ENCODE results near the gene CADM1.

The CADM1 gene

GRCh38 chr11:115453693-115454490, 50.3 kb downstream of the CADM1 start:
- H3K4me1 ChIP-seq (ENCODE audit: control insufficient read depth in 1 of 2, insufficient read depth in 1 of 2, low read depth in 1 of 2, low read length in 1 of 2) = no peaks in the 10 kb centered on the region
- no peak overlapping the region for H3K4me3 ChIP-seq (ENCODE audit: low read depth in 1 of 2, low read length in 1 of 2)
- no peaks in the 10 kb centered on the region for H3K9me3 ChIP-seq
- H3K27me3 ChIP-seq = no peaks in the 10 kb centered on the region
- H3K27ac ChIP-seq = no peak overlapping the region
- TF ChIP-seq CTCF (IDR thresholded peaks at IDR 0.05) = no peak
- no peaks in the 10 kb centered on the region for H3K36me3 ChIP-seq

- Histone ChIP-seq H3K27ac (no peak overlapping the region), H3K4me3 (ENCODE audit: low read depth in 1 of 2, low read length in 1 of 2) (no peak overlapping the region), H3K27me3 (no peaks in the 10 kb centered on the region), H3K9me3 (no peaks in the 10 kb centered on the region), H3K4me1 (ENCODE audit: control insufficient read depth in 1 of 2, insufficient read depth in 1 of 2, low read depth in 1 of 2, low read length in 1 of 2) (no peaks in the 10 kb centered on the region), H3K36me3 (no peaks in the 10 kb centered on the region)
- TF ChIP-seq CTCF (IDR thresholded peaks at IDR 0.05) = no peak
Measured at GRCh38 chr11:115452241-115452640, 52.0 kb downstream of the CADM1 start.

- H3K4me3 ChIP-seq (ENCODE audit: low read depth in 1 of 2, low read length in 1 of 2) = no peak overlapping the region
- TF ChIP-seq CTCF (IDR thresholded peaks at IDR 0.05) = no peak
- no peaks in the 10 kb centered on the region for H3K27me3 ChIP-seq
- no peaks in the 10 kb centered on the region for H3K4me1 ChIP-seq (ENCODE audit: control insufficient read depth in 1 of 2, insufficient read depth in 1 of 2, low read depth in 1 of 2, low read length in 1 of 2)
- no peak overlapping the region for H3K27ac ChIP-seq
- H3K36me3 ChIP-seq = no peaks in the 10 kb centered on the region
- no peaks in the 10 kb centered on the region for H3K9me3 ChIP-seq
Measured at GRCh38 chr11:115450519-115450918, 53.7 kb downstream of the CADM1 start.

- H3K4me1 ChIP-seq (ENCODE audit: control insufficient read depth in 1 of 2, insufficient read depth in 1 of 2, low read depth in 1 of 2, low read length in 1 of 2) = no peaks in the 10 kb centered on the region
- H3K36me3 ChIP-seq = no peaks in the 10 kb centered on the region
- TF ChIP-seq CTCF (IDR thresholded peaks at IDR 0.05) = no peak
- no peaks in the 10 kb centered on the region for H3K27me3 ChIP-seq
- no peak overlapping the region for H3K4me3 ChIP-seq (ENCODE audit: low read depth in 1 of 2, low read length in 1 of 2)
- no peaks in the 10 kb centered on the region for H3K9me3 ChIP-seq
- no peak overlapping the region for H3K27ac ChIP-seq
Measured at GRCh38 chr11:115447273-115447864, 56.8 kb downstream of the CADM1 start.

- TF ChIP-seq CTCF (IDR thresholded peaks at IDR 0.05) = no peak
Measured at GRCh38 chr11:115446214-115446613, 58.0 kb downstream of the CADM1 start.

More at GRCh38 chr11:115446214-115446613, 58.0 kb downstream of the CADM1 start:
- no peak overlapping the region for H3K27ac ChIP-seq
- H3K36me3 ChIP-seq = no peaks in the 10 kb centered on the region
- no peaks in the 10 kb centered on the region for H3K9me3 ChIP-seq
- H3K4me3 ChIP-seq (ENCODE audit: low read depth in 1 of 2, low read length in 1 of 2) = no peak overlapping the region
- no peaks in the 10 kb centered on the region for H3K4me1 ChIP-seq (ENCODE audit: control insufficient read depth in 1 of 2, insufficient read depth in 1 of 2, low read depth in 1 of 2, low read length in 1 of 2)
- H3K27me3 ChIP-seq = no peaks in the 10 kb centered on the region
